ENCODE data around the gene C4orf50.

GRCh38 chr4:6043188-6043587 lies 25.0 kb upstream of the C4orf50 start:
- TF ChIP-seq, protein P1, sequence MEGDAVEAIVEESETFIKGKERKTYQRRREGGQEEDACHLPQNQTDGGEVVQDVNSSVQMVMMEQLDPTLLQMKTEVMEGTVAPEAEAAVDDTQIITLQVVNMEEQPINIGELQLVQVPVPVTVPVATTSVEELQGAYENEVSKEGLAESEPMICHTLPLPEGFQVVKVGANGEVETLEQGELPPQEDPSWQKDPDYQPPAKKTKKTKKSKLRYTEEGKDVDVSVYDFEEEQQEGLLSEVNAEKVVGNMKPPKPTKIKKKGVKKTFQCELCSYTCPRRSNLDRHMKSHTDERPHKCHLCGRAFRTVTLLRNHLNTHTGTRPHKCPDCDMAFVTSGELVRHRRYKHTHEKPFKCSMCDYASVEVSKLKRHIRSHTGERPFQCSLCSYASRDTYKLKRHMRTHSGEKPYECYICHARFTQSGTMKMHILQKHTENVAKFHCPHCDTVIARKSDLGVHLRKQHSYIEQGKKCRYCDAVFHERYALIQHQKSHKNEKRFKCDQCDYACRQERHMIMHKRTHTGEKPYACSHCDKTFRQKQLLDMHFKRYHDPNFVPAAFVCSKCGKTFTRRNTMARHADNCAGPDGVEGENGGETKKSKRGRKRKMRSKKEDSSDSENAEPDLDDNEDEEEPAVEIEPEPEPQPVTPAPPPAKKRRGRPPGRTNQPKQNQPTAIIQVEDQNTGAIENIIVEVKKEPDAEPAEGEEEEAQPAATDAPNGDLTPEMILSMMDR (IDR thresholded peaks at IDR 0.05; ENCODE audit: low read depth, low read length): no peak
- no peak for TF ChIP-seq EZH2phosphoT487 (IDR thresholded peaks at IDR 0.05; ENCODE audit: low read depth)
